ENCODE measurements around the gene KRTAP12-2. TPM values are rescaled to one million over a fixed set of nuclear protein-coding genes. Genes with fewer than 3 reads are reported as not detected.

The KRTAP12-2 gene
- total and polyA plus RNA-seq, 2 donors (not counting 1 experiment from before 2014, with no cell fraction given), result not detected

- TF ChIP-seq EZH2 (IDR thresholded peaks at IDR 0.05; ENCODE audit: low read length, missing control alignments) (no peak), CTCF (conservative IDR thresholded peaks at IDR 0.05 in 1 of 2, IDR thresholded peaks at IDR 0.05 in 1 of 2; ENCODE audit: low read depth in 1 of 2, low read length in 2 of 2) (no peak)
- no peak for DNase-seq (ENCODE audit: low read depth in 2 of 2)
- H3K27ac ChIP-seq (ENCODE audit: insufficient read depth, low read length), result no peak overlapping the region
- H3K4me3 ChIP-seq (replicated peaks in 1 of 4; ENCODE audit: control extremely low read depth in 1 of 4, insufficient read depth in 1 of 4, low read depth in 3 of 4, low read length in 4 of 4), result no peak overlapping the region
- H3K9me3 ChIP-seq (ENCODE audit: control insufficient read depth, insufficient read depth, low read depth, low read length), result no peaks in the 10 kb centered on the region
- no peak overlapping the region for H2AFZ ChIP-seq (ENCODE audit: low read length)
- no peaks in the 10 kb centered on the region for H4K20me1 ChIP-seq (ENCODE audit: control insufficient read depth, extremely low read depth, insufficient read depth, low read length)
- H3K27me3 ChIP-seq (ENCODE audit: control insufficient read depth, insufficient read depth, low read length), result peaks cover 5% of the 10 kb centered on the region
- H3K4me2 ChIP-seq (ENCODE audit: extremely low read depth, insufficient read depth, low read length), result no peak overlapping the region
- no peaks in the 10 kb centered on the region for H3K4me1 ChIP-seq (ENCODE audit: control insufficient read depth, extremely low read depth, insufficient read depth, low read length)
- no peak overlapping the region for H3K9ac ChIP-seq (ENCODE audit: insufficient read depth, low read length)
- no peaks in the 10 kb centered on the region for H3K36me3 ChIP-seq (ENCODE audit: control insufficient read depth, insufficient read depth, low read length)
- no peaks in the 10 kb centered on the region for H3K79me2 ChIP-seq (ENCODE audit: control insufficient read depth, insufficient read depth, low read length)
Measured at GRCh38 chr21:44696572-44696971, 29.8 kb upstream of the KRTAP12-2 start.

GRCh38 chr21:44695641-44696040 lies 28.9 kb upstream of the KRTAP12-2 start:
- Histone ChIP-seq H3K27me3 (ENCODE audit: control insufficient read depth, insufficient read depth, low read length) (peaks cover 5% of the 10 kb centered on the region), H3K4me1 (ENCODE audit: control insufficient read depth, extremely low read depth, insufficient read depth, low read length) (no peaks in the 10 kb centered on the region), H3K4me3 (replicated peaks in 1 of 4; ENCODE audit: control extremely low read depth in 1 of 4, insufficient read depth in 1 of 4, low read depth in 3 of 4, low read length in 4 of 4) (no peak overlapping the region), H2AFZ (ENCODE audit: low read length) (no peak overlapping the region), H3K4me2 (ENCODE audit: extremely low read depth, insufficient read depth, low read length) (no peak overlapping the region), H4K20me1 (ENCODE audit: control insufficient read depth, extremely low read depth, insufficient read depth, low read length) (no peaks in the 10 kb centered on the region), H3K9me3 (ENCODE audit: control insufficient read depth, insufficient read depth, low read depth, low read length) (no peaks in the 10 kb centered on the region), H3K36me3 (ENCODE audit: control insufficient read depth, insufficient read depth, low read length) (no peaks in the 10 kb centered on the region), H3K79me2 (ENCODE audit: control insufficient read depth, insufficient read depth, low read length) (no peaks in the 10 kb centered on the region), H3K27ac (ENCODE audit: insufficient read depth, low read length) (no peak overlapping the region), H3K9ac (ENCODE audit: insufficient read depth, low read length) (no peak overlapping the region)
- TF ChIP-seq EZH2 (IDR thresholded peaks at IDR 0.05; ENCODE audit: low read length, missing control alignments), result no peak
- no peak for TF ChIP-seq CTCF (conservative IDR thresholded peaks at IDR 0.05 in 1 of 2, IDR thresholded peaks at IDR 0.05 in 1 of 2; ENCODE audit: low read depth in 1 of 2, low read length in 2 of 2)
- no peak for DNase-seq (ENCODE audit: low read depth in 2 of 2)

- Histone ChIP-seq H2AFZ (ENCODE audit: low read length) (no peak overlapping the region), H3K4me3 (replicated peaks in 1 of 4; ENCODE audit: control extremely low read depth in 1 of 4, insufficient read depth in 1 of 4, low read depth in 3 of 4, low read length in 4 of 4) (no peak overlapping the region), H3K27ac (ENCODE audit: insufficient read depth, low read length) (no peak overlapping the region), H3K4me2 (ENCODE audit: extremely low read depth, insufficient read depth, low read length) (no peak overlapping the region), H3K36me3 (ENCODE audit: control insufficient read depth, insufficient read depth, low read length) (no peaks in the 10 kb centered on the region), H4K20me1 (ENCODE audit: control insufficient read depth, extremely low read depth, insufficient read depth, low read length) (no peaks in the 10 kb centered on the region), H3K4me1 (ENCODE audit: control insufficient read depth, extremely low read depth, insufficient read depth, low read length) (no peaks in the 10 kb centered on the region), H3K9ac (ENCODE audit: insufficient read depth, low read length) (no peak overlapping the region), H3K27me3 (ENCODE audit: control insufficient read depth, insufficient read depth, low read length) (peaks cover 5% of the 10 kb centered on the region), H3K9me3 (ENCODE audit: control insufficient read depth, insufficient read depth, low read depth, low read length) (no peaks in the 10 kb centered on the region), H3K79me2 (ENCODE audit: control insufficient read depth, insufficient read depth, low read length) (no peaks in the 10 kb centered on the region)
- no peak for DNase-seq (ENCODE audit: low read depth in 2 of 2)
- TF ChIP-seq EZH2 (IDR thresholded peaks at IDR 0.05; ENCODE audit: low read length, missing control alignments), result no peak
- TF ChIP-seq CTCF (conservative IDR thresholded peaks at IDR 0.05 in 1 of 2, IDR thresholded peaks at IDR 0.05 in 1 of 2; ENCODE audit: low read depth in 1 of 2, low read length in 2 of 2), result no peak
Measured at GRCh38 chr21:44695184-44695583, 28.5 kb upstream of the KRTAP12-2 start.

All from fibroblast of lung (primary cell).